ENCODE results near the gene MYO10.

Gene MYO10

DNA sequence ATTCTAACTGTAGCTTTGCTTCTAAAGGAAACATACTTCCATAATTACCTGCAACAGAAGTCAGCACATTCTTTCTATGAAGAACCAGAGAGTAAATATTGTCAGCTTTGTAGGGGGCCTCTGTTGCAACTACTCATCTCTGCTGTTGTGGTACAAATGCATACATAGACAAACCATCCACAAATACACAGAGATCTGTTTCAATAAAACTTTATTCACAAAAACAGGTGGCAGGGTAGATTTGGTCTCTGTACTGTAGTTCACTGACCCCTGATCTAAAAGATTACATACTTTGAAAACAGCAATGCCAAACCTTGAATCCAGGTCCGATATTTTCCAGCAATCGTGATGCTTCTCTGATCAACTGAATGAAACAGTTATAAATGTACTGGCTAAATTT, 274.4 kb downstream of the MYO10 start:
- Histone ChIP-seq H3K4me3 (ENCODE audit: low read depth, low read length) (no peak overlapping the region), H3K36me3 (ENCODE audit: control insufficient read depth in 2 of 2, insufficient read depth in 1 of 2, low read length in 2 of 2) (peaks cover 0 to 20% of the 10 kb centered on the region in 2 experiments; a peak in 2 of 3 replicates), H3K9me3 (ENCODE audit: control insufficient read depth, insufficient read depth, low read depth, low read length) (no peaks in the 10 kb centered on the region), H3K4me1 (ENCODE audit: control insufficient read depth, insufficient read depth, low read length) (no peaks in the 10 kb centered on the region), H3K27ac (ENCODE audit: extremely low read depth, low read depth, low read length) (no peak overlapping the region)
- TF ChIP-seq ZNF623 (tag by site-specific recombination; IDR thresholded peaks at IDR 0.05) (no peak), ZNF654 (tag by site-specific recombination; IDR thresholded peaks at IDR 0.05; ENCODE audit: low read depth) (no peak), ZNF24 (tag by site-specific recombination; IDR thresholded peaks at IDR 0.05) (no peak), ZNF157 (tag by site-specific recombination; IDR thresholded peaks at IDR 0.05) (no peak), GLIS1 (tag by site-specific recombination; IDR thresholded peaks at IDR 0.05) (no peak; the same call in 1 of the 2 replicates), ZNF549 (tag by site-specific recombination; IDR thresholded peaks at IDR 0.05) (no peak), ZBTB7A (tag by site-specific recombination; IDR thresholded peaks at IDR 0.05; ENCODE audit: low read depth) (no peak), KLF1 (tag by site-specific recombination; IDR thresholded peaks at IDR 0.05) (no peak), ZBTB20 (tag by site-specific recombination; IDR thresholded peaks at IDR 0.05) (no peak), ZSCAN30 (tag by site-specific recombination; IDR thresholded peaks at IDR 0.05) (no peak), ZNF202 (tag by site-specific recombination; IDR thresholded peaks at IDR 0.05; ENCODE audit: borderline replicate concordance) (no peak), TCF7L2 (IDR thresholded peaks at IDR 0.05; ENCODE audit: borderline replicate concordance, low read depth, low read length) (no peak)
- TF ChIP-seq, protein P1, sequence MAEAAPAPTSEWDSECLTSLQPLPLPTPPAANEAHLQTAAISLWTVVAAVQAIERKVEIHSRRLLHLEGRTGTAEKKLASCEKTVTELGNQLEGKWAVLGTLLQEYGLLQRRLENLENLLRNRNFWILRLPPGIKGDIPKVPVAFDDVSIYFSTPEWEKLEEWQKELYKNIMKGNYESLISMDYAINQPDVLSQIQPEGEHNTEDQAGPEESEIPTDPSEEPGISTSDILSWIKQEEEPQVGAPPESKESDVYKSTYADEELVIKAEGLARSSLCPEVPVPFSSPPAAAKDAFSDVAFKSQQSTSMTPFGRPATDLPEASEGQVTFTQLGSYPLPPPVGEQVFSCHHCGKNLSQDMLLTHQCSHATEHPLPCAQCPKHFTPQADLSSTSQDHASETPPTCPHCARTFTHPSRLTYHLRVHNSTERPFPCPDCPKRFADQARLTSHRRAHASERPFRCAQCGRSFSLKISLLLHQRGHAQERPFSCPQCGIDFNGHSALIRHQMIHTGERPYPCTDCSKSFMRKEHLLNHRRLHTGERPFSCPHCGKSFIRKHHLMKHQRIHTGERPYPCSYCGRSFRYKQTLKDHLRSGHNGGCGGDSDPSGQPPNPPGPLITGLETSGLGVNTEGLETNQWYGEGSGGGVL (tag by site-specific recombination; IDR thresholded peaks at IDR 0.05), result no peak
- CTCF ChIA-PET, result interaction anchor here (2.0 to 2.1 kb wide), 2 partner anchors 110 to 528 kb away, joined by 5 to 11 read pairs; no protein-coding TSS in a partner anchor
- POLR2A ChIA-PET, result no interaction called here

DNA sequence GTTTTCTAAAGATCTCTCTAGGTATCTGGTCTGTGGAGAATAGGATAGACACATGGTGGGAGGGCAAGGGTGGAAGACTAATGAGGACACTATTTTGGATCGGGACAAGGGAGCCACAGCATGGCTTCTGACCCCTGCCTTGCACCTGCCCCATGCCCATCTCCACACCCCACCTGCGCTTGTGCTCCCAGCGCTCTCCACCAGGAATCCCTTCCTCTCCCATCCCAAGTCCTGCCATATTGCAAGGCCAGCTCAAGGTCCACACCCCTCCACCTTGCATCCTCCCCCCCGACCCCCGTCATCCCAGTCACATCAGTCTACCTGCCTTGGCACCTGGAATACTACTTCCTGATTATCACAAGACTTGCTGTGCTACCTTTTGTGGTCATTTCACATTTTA, 275.1 kb downstream of the MYO10 start:
- POLR2A ChIA-PET, result no interaction called here
- Histone ChIP-seq H3K4me1 (ENCODE audit: control insufficient read depth, insufficient read depth, low read length) (no peaks in the 10 kb centered on the region), H3K36me3 (ENCODE audit: control insufficient read depth in 2 of 2, insufficient read depth in 1 of 2, low read length in 2 of 2) (peaks cover 0 to 12% of the 10 kb centered on the region in 2 experiments; a peak in 2 of 3 replicates), H3K9me3 (ENCODE audit: control insufficient read depth, insufficient read depth, low read depth, low read length) (no peaks in the 10 kb centered on the region), H3K27ac (ENCODE audit: extremely low read depth, low read depth, low read length) (no peak overlapping the region), H3K4me3 (ENCODE audit: low read depth, low read length) (no peak overlapping the region)
- TF ChIP-seq BCL11A (tag by site-specific recombination; IDR thresholded peaks at IDR 0.05; ENCODE audit: low read depth) (no peak), ZNF677 (tag by site-specific recombination; IDR thresholded peaks at IDR 0.05) (no peak), ZNF423 (tag by site-specific recombination; IDR thresholded peaks at IDR 0.05) (no peak), WT1 (tag by site-specific recombination; IDR thresholded peaks at IDR 0.05) (no peak), ZNF548 (tag by site-specific recombination; IDR thresholded peaks at IDR 0.05) (no peak)
- TF ChIP-seq, protein P2, sequence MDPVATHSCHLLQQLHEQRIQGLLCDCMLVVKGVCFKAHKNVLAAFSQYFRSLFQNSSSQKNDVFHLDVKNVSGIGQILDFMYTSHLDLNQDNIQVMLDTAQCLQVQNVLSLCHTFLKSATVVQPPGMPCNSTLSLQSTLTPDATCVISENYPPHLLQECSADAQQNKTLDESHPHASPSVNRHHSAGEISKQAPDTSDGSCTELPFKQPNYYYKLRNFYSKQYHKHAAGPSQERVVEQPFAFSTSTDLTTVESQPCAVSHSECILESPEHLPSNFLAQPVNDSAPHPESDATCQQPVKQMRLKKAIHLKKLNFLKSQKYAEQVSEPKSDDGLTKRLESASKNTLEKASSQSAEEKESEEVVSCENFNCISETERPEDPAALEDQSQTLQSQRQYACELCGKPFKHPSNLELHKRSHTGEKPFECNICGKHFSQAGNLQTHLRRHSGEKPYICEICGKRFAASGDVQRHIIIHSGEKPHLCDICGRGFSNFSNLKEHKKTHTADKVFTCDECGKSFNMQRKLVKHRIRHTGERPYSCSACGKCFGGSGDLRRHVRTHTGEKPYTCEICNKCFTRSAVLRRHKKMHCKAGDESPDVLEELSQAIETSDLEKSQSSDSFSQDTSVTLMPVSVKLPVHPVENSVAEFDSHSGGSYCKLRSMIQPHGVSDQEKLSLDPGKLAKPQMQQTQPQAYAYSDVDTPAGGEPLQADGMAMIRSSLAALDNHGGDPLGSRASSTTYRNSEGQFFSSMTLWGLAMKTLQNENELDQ (tag by site-specific recombination; IDR thresholded peaks at IDR 0.05; ENCODE audit: low read depth), result no peak
- TF ChIP-seq, protein P3, sequence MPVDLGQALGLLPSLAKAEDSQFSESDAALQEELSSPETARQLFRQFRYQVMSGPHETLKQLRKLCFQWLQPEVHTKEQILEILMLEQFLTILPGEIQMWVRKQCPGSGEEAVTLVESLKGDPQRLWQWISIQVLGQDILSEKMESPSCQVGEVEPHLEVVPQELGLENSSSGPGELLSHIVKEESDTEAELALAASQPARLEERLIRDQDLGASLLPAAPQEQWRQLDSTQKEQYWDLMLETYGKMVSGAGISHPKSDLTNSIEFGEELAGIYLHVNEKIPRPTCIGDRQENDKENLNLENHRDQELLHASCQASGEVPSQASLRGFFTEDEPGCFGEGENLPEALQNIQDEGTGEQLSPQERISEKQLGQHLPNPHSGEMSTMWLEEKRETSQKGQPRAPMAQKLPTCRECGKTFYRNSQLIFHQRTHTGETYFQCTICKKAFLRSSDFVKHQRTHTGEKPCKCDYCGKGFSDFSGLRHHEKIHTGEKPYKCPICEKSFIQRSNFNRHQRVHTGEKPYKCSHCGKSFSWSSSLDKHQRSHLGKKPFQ (tag by site-specific recombination; IDR thresholded peaks at IDR 0.05), result no peak
- TF ChIP-seq, protein P4, sequence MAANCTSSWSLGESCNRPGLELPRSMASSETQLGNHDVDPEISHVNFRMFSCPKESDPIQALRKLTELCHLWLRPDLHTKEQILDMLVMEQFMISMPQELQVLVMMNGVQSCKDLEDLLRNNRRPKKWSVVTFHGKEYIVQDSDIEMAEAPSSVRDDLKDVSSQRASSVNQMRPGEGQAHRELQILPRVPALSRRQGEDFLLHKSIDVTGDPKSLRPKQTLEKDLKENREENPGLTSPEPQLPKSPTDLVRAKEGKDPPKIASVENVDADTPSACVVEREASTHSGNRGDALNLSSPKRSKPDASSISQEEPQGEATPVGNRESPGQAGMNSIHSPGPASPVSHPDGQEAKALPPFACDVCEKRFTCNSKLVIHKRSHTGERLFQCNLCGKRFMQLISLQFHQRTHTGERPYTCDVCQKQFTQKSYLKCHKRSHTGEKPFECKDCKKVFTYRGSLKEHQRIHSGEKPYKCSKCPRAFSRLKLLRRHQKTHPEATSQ (tag by site-specific recombination; IDR thresholded peaks at IDR 0.05), result no peak
- CTCF ChIA-PET, result no interaction called here
